Prostate gland (tissue), 2 donors: ENCODE results near the gene NR5A1.

ENCODE experiments used
- CTCF ChIP-seq, 4 experiments: fragments of 200-600 bp in 2 of 4; fragments of 450-650 bp in 2 of 4; sonication (generic) in 2 of 4; IDR thresholded peaks; 1 replicate in 3 of 4; 2 replicates in 1 of 4; pipeline ENCODE4 v1.5.1; 2016 to 2019; ENCODE audit warnings: antibody characterized with exemption in 4 of 4, mild to moderate bottlenecking in 2 of 4, moderate library complexity in 2 of 4
- POLR2A ChIP-seq: fragments of 450-650 bp; IDR thresholded peaks from one replicate; pipeline ENCODE4 v1.6.1; 2016; ENCODE audit warnings: antibody characterized with exemption, mild to moderate bottlenecking
- POLR2AphosphoS5 ChIP-seq: sonication (generic); formaldehyde crosslinking; IDR thresholded peaks from one replicate; pipeline ENCODE4 v1.6.1; 2017; ENCODE audit warnings: antibody characterized with exemption

GRCh38 chr9:124482431-124483031, 24.7 kb downstream of the NR5A1 start:
- TF ChIP-seq CTCF (IDR thresholded peaks at IDR 0.05): no peak
- TF ChIP-seq POLR2AphosphoS5: no peak
- TF ChIP-seq POLR2A: no peak
